Measurements from ENCODE around the gene ZFP62. TPM values are rescaled to one million over a fixed set of nuclear protein-coding genes. Genes with fewer than 3 reads are reported as not detected.
A peak's percentile ranks its signal among the peaks of the same experiment; 100 is the strongest.

Gene ZFP62
- polyA plus RNA-seq (2013) = 30.9 TPM

DNA sequence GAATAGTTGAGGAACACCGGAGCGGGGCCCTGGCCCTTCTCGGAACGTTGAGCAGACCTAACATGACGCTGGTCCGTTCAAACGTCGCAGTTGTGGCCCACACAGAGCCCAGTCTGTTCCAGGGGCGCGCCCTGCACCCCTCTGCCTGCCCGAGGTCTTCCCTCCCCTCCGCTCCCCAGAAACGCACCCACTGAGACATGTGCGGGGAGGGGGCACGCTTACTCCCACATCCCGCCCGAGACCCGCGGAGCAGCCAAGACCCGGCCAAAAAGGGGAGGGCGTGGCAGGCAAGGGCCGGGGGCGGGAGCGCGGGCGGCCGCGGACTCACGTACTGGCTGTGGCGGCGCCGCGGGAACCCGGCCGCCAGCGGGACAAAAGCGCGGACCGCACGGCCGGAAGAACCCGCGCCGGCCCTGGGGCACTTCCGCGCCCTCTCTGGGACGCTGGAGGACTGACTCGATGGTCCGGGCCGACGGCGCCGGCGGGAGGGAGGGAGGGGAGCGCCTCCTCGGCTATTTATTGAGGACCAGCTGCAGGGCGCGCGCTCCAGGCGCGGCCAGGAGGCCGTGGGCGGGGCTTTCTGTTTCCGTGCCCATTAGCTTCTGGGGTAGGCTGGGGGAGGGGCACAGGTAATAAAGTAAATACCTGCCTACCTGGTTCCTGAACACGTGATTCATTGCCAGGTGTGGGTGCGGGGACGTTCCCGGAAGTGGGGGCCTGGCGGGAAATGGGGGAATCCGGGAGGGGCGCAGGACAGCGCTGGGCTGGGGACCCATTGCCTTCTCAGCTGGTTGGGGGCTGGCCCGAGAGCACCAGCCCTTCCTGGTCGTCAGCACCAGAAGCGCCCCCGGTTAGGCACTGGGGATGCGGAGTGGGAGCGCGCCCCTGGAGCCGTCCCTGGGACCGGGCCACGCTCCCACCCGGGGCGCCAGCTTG is at the start of gene ZFP62:
Gene ZFP62, minus strand, starts transcription at position 390 of the 936 bp plus-strand sequence. Its CDS starts 57 bp downstream, at position 333.
- Histone ChIP-seq H3K4me1 (ENCODE audit: control extremely low read depth in 1 of 4, control insufficient read depth in 4 of 4, insufficient read depth in 4 of 4, low read length in 3 of 4) (peaks cover 6 to 15% (median 8%) of the 10 kb centered on the region in 4 experiments), H3K27ac (ENCODE audit: insufficient read depth in 1 of 2, low read depth in 1 of 2, low read length in 2 of 2, poor library complexity in 1 of 2, severe bottlenecking in 2 of 2) (peak within 1 kb of the TSS; percentile 61 to 86), H3K27me3 (replicated peaks in 2 of 5; ENCODE audit: control insufficient read depth in 4 of 5, insufficient read depth in 5 of 5, low read length in 4 of 5) (no peaks in the 10 kb centered on the region), H3K9me3 (ENCODE audit: control extremely low read depth in 1 of 5, control insufficient read depth in 4 of 5, insufficient read depth in 2 of 5, low read depth in 1 of 5, low read length in 4 of 5) (no peaks in the 10 kb centered on the region), H3K36me3 (ENCODE audit: control insufficient read depth in 4 of 4, insufficient read depth in 4 of 4, low read length in 3 of 4) (peaks cover 2 to 10% (median 4%) of the 10 kb centered on the region in 4 experiments), H3K4me3 (ENCODE audit: control insufficient read depth in 1 of 7, extremely low read depth in 1 of 7, insufficient read depth in 4 of 7, low read depth in 2 of 7, low read length in 6 of 7) (peak within 1 kb of the TSS; percentile 87 to 99 (median 92))
- CTCF ChIA-PET = interaction anchor here (0.8 to 1.6 kb wide), 6 partner anchors 12 to 322 kb away, joined by 3 to 4 read pairs (median 4); partner anchors contain the start of gene MGAT1
- DNase-seq = peak; percentile 94 to 97 (median 96)
- under 1% methylated on average over 80 of the region's 84 CpGs for WGBS (ENCODE audit: insufficient coverage)
- POLR2A ChIA-PET = interaction anchor here (1.7 kb wide), 1 partner anchor 51 kb away, joined by 5 read pairs; no protein-coding TSS in a partner anchor

DNA sequence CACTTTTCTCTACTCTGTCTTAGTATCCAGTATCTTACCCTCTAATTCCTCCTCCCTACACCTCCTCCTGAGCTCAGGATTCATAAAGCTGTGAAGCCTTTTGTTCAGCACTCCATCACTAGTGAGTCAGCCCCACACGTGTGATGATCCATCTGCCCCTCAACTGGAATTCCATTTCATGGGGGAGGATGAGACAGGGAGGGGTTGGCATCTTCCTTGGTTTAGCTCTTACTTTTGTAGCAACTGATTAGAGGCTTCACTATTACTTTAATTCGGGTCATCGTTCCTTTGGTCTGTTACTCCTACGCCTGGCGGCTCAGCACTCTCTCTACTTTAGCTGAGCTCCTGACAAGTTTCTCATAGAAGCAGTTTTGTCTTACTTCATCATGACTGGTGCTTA is 49.7 kb upstream of the ZFP62 start:
- Histone ChIP-seq H3K27ac (ENCODE audit: insufficient read depth in 1 of 2, low read depth in 1 of 2, low read length in 2 of 2, poor library complexity in 1 of 2, severe bottlenecking in 2 of 2) (no peak overlapping the region), H3K27me3 (replicated peaks in 2 of 5; ENCODE audit: control insufficient read depth in 4 of 5, insufficient read depth in 5 of 5, low read length in 4 of 5) (no peaks in the 10 kb centered on the region), H3K9me3 (ENCODE audit: control extremely low read depth in 1 of 5, control insufficient read depth in 4 of 5, insufficient read depth in 2 of 5, low read depth in 1 of 5, low read length in 4 of 5) (peaks cover 0 to 4% (median 0%) of the 10 kb centered on the region in 5 experiments), H3K4me3 (ENCODE audit: control insufficient read depth in 1 of 7, extremely low read depth in 1 of 7, insufficient read depth in 4 of 7, low read depth in 2 of 7, low read length in 6 of 7) (no peak overlapping the region), H3K36me3 (ENCODE audit: control insufficient read depth in 4 of 4, insufficient read depth in 4 of 4, low read length in 3 of 4) (no peaks in the 10 kb centered on the region), H3K4me1 (ENCODE audit: control extremely low read depth in 1 of 4, control insufficient read depth in 4 of 4, insufficient read depth in 4 of 4, low read length in 3 of 4) (peaks cover 0 to 2% (median 0%) of the 10 kb centered on the region in 4 experiments)
- ChIA-PET CTCF (no interaction called here), POLR2A (no interaction called here)
- no peak for DNase-seq
- WGBS (ENCODE audit: insufficient coverage) = 90% methylated on average over 4 of the region's 5 CpGs

DNA sequence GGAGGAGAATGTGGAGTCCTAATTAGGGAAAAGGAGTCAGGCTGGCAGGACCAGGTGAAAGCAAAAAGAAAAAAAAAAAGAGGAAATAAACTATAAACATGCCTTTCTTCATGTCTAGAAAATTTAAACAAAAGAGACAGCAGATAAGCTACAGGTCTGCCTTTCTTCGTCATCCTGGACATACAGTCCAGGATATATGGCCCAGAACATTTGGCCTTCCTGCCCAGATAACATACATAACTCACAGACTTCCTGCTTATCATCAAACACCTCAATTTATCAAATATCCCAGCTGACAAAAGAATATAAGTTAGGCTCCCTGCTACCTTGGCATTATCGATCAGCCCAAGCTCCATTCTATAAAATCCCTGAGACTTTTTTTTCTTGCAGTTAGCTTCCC is 49.1 kb upstream of the ZFP62 start:
- DNase-seq = no peak
- 54% methylated on average over 2 of the region's 2 CpGs for WGBS (ENCODE audit: insufficient coverage)
- Histone ChIP-seq H3K36me3 (ENCODE audit: control insufficient read depth in 4 of 4, insufficient read depth in 4 of 4, low read length in 3 of 4) (no peaks in the 10 kb centered on the region), H3K4me3 (ENCODE audit: control insufficient read depth in 1 of 7, extremely low read depth in 1 of 7, insufficient read depth in 4 of 7, low read depth in 2 of 7, low read length in 6 of 7) (peak overlapping the region in 1 of 7 experiments; percentile 23), H3K27me3 (replicated peaks in 2 of 5; ENCODE audit: control insufficient read depth in 4 of 5, insufficient read depth in 5 of 5, low read length in 4 of 5) (no peaks in the 10 kb centered on the region), H3K4me1 (ENCODE audit: control extremely low read depth in 1 of 4, control insufficient read depth in 4 of 4, insufficient read depth in 4 of 4, low read length in 3 of 4) (peaks cover 0 to 2% (median 0%) of the 10 kb centered on the region in 4 experiments), H3K27ac (ENCODE audit: insufficient read depth in 1 of 2, low read depth in 1 of 2, low read length in 2 of 2, poor library complexity in 1 of 2, severe bottlenecking in 2 of 2) (no peak overlapping the region), H3K9me3 (ENCODE audit: control extremely low read depth in 1 of 5, control insufficient read depth in 4 of 5, insufficient read depth in 2 of 5, low read depth in 1 of 5, low read length in 4 of 5) (peaks cover 0 to 4% (median 0%) of the 10 kb centered on the region in 5 experiments)
- ChIA-PET CTCF (no interaction called here), POLR2A (no interaction called here)

DNA sequence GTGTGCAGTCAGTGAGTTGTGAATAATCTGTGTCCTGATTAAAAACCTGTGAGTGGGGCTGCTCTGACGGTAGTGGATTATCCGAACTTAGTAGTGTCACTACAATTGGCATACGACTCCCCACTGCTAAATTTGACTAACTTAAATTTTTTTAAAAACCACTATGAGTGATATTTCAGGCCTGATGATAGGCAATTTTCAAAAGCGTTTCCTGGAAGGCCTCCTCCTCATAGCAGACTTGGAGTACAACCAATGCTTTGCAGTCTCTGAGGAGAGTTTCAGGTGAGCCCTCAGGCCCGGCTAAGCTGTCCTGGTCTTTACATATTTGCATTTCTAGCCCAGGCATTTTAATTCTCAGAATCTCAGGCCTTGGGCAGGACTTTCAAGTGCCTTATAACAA is 48.7 kb upstream of the ZFP62 start:
- CTCF ChIA-PET = no interaction called here
- POLR2A ChIA-PET = no interaction called here
- WGBS (ENCODE audit: insufficient coverage) = 81% methylated on average over 3 of the region's 5 CpGs

DNA sequence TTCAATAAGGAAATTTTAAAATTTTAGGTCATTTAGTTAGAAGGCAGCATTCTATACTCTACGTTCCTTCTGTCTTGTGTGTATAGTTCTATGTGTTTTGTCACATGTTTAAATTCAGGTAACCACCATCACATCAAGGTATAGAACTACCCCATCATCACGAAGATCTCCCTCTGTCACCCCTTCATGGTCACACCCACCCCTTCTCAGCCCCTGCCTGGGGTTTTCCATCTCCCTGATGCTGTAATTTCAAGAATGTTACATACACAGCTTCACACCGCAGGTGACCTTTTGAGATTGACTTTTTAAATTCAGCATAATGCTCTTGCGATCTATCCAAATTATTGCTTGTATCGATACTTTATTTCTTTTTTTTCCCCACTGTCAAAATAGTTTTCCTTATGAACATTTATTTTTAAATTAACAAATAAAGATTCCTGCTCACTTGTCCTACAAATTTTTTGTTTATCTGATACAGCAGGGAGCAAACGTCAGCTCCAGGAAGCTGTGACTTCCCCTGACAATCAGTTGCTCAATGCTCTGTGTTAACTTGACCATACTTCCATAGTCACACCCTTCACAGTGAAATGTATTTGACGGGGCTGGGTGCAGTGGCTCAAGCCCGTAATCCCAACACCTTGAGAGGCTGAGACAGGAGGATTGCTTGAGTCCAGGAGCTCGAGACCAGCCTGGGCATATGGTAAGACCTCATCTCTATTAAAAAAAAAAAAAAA is 48.1 kb upstream of the ZFP62 start:
- Histone ChIP-seq H3K9me3 (ENCODE audit: control extremely low read depth in 1 of 5, control insufficient read depth in 4 of 5, insufficient read depth in 2 of 5, low read depth in 1 of 5, low read length in 4 of 5) (peaks cover 0 to 3% (median 0%) of the 10 kb centered on the region in 5 experiments), H3K36me3 (ENCODE audit: control insufficient read depth in 4 of 4, insufficient read depth in 4 of 4, low read length in 3 of 4) (no peaks in the 10 kb centered on the region), H3K27me3 (replicated peaks in 2 of 5; ENCODE audit: control insufficient read depth in 4 of 5, insufficient read depth in 5 of 5, low read length in 4 of 5) (no peaks in the 10 kb centered on the region), H3K4me3 (ENCODE audit: control insufficient read depth in 1 of 7, extremely low read depth in 1 of 7, insufficient read depth in 4 of 7, low read depth in 2 of 7, low read length in 6 of 7) (no peak overlapping the region), H3K4me1 (ENCODE audit: control extremely low read depth in 1 of 4, control insufficient read depth in 4 of 4, insufficient read depth in 4 of 4, low read length in 3 of 4) (peaks cover 0 to 2% (median 0%) of the 10 kb centered on the region in 4 experiments), H3K27ac (ENCODE audit: insufficient read depth in 1 of 2, low read depth in 1 of 2, low read length in 2 of 2, poor library complexity in 1 of 2, severe bottlenecking in 2 of 2) (no peak overlapping the region)
- DNase-seq = no peak
- WGBS (ENCODE audit: insufficient coverage) = 79% methylated on average over 7 of the region's 9 CpGs
- ChIA-PET POLR2A (no interaction called here), CTCF (no interaction called here)

More for the DNA sequence above, 48.7 kb upstream of the ZFP62 start:
- peaks cover 0 to 4% (median 0%) of the 10 kb centered on the region in 5 experiments for H3K9me3 ChIP-seq (ENCODE audit: control extremely low read depth in 1 of 5, control insufficient read depth in 4 of 5, insufficient read depth in 2 of 5, low read depth in 1 of 5, low read length in 4 of 5)
- H3K4me3 ChIP-seq (ENCODE audit: control insufficient read depth in 1 of 7, extremely low read depth in 1 of 7, insufficient read depth in 4 of 7, low read depth in 2 of 7, low read length in 6 of 7) = peak overlapping the region in 1 of 7 experiments; percentile 23
- H3K36me3 ChIP-seq (ENCODE audit: control insufficient read depth in 4 of 4, insufficient read depth in 4 of 4, low read length in 3 of 4) = no peaks in the 10 kb centered on the region
- DNase-seq = no peak
- peaks cover 0 to 2% (median 0%) of the 10 kb centered on the region in 4 experiments for H3K4me1 ChIP-seq (ENCODE audit: control extremely low read depth in 1 of 4, control insufficient read depth in 4 of 4, insufficient read depth in 4 of 4, low read length in 3 of 4)
- no peak overlapping the region for H3K27ac ChIP-seq (ENCODE audit: insufficient read depth in 1 of 2, low read depth in 1 of 2, low read length in 2 of 2, poor library complexity in 1 of 2, severe bottlenecking in 2 of 2)
- H3K27me3 ChIP-seq (replicated peaks in 2 of 5; ENCODE audit: control insufficient read depth in 4 of 5, insufficient read depth in 5 of 5, low read length in 4 of 5) = no peaks in the 10 kb centered on the region

DNA sequence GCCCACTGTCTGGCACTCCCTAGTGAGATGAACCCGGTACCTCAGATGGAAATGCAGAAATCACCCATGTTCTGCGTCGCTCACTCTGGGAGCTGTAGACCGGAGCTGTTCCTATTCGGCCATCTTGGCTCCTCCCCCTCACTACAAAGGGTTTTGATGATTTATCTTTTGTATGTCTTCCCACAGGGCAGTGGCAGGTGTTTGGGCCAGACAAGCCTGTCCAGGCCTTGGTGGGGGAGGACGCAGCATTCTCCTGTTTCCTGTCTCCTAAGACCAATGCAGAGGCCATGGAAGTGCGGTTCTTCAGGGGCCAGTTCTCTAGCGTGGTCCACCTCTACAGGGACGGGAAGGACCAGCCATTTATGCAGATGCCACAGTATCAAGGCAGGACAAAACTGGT is 47.3 kb upstream of the ZFP62 start:
- POLR2A ChIA-PET = no interaction called here
- DNase-seq = no peak
- no peaks in the 10 kb centered on the region for H3K27me3 ChIP-seq (replicated peaks in 2 of 5; ENCODE audit: control insufficient read depth in 4 of 5, insufficient read depth in 5 of 5, low read length in 4 of 5)
- no peak overlapping the region for H3K27ac ChIP-seq (ENCODE audit: insufficient read depth in 1 of 2, low read depth in 1 of 2, low read length in 2 of 2, poor library complexity in 1 of 2, severe bottlenecking in 2 of 2)
- no peaks in the 10 kb centered on the region for H3K9me3 ChIP-seq (ENCODE audit: control extremely low read depth in 1 of 5, control insufficient read depth in 4 of 5, insufficient read depth in 2 of 5, low read depth in 1 of 5, low read length in 4 of 5)
- H3K4me1 ChIP-seq (ENCODE audit: control extremely low read depth in 1 of 4, control insufficient read depth in 4 of 4, insufficient read depth in 4 of 4, low read length in 3 of 4) = peaks cover 0 to 2% (median 0%) of the 10 kb centered on the region in 4 experiments
- CTCF ChIA-PET = no interaction called here
- 98% methylated on average over 4 of the region's 9 CpGs for WGBS (ENCODE audit: insufficient coverage)
- no peaks in the 10 kb centered on the region for H3K36me3 ChIP-seq (ENCODE audit: control insufficient read depth in 4 of 4, insufficient read depth in 4 of 4, low read length in 3 of 4)
- H3K4me3 ChIP-seq (ENCODE audit: control insufficient read depth in 1 of 7, extremely low read depth in 1 of 7, insufficient read depth in 4 of 7, low read depth in 2 of 7, low read length in 6 of 7) = no peak overlapping the region

Measured in common myeloid progenitor, CD34-positive (primary cell).